Esophagus mucosa (tissue), 1 donor: Measurements from ENCODE around the gene CDK19. TPM values are rescaled to one million over a fixed set of nuclear protein-coding genes. Genes with fewer than 3 reads are reported as not detected.
"Not testable (repeated sequence)": the region's sequence is repeated elsewhere in the genome, so short reads cannot be mapped to it uniquely, and the experiment has no call there.

Experiments used
- ATAC-seq: fragments of 200-7000 bp; cut with Tn5 transposase; one replicate; pipeline ENCODE4 v1.9.1; 2020
- total RNA-seq: library from RNA; stranded (reverse); gene quantifications from one replicate; pipeline ENCODE4 v1.2.4, GENCODE V29; 2023
- donor health status: DM: yes; HTN: yes; CAD: no.

The CDK19 gene
- 19.1 TPM for total RNA-seq

- ATAC-seq = peak; percentile 94
These were observed at the start of gene CDK19 for GRCh38 chr6:110815411-110816409. Gene CDK19, minus strand, starts transcription at chr6:110815469. Its CDS starts 333 bp downstream, at chr6:110815136.

- no peak for ATAC-seq
These were observed 49.6 kb upstream of the CDK19 start for GRCh38 chr6:110864824-110865223.

DNA sequence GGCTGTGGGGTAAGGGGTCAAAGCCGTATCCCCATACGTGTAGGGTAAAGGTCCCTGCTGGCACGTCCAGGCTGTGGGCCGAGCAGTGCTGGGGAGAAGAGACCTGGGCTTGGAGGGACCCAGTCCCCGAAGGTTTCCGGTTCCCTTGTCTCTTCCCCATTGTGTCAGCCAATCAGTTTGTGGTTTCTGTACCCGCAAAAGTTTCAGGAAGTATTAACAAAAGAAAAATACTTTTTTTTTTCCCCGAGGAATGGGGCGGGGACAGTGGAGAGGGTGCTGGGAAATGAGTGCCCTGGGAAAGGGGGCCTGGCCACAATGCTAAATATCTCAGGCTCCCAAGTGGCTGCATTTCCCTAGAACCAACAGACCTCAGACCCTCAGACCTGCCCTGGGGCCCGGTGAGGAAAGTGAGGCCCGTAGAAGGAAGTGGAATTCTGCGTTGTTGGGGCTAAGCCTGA is 44.1 kb upstream of the CDK19 start:
- ATAC-seq = no peak

DNA sequence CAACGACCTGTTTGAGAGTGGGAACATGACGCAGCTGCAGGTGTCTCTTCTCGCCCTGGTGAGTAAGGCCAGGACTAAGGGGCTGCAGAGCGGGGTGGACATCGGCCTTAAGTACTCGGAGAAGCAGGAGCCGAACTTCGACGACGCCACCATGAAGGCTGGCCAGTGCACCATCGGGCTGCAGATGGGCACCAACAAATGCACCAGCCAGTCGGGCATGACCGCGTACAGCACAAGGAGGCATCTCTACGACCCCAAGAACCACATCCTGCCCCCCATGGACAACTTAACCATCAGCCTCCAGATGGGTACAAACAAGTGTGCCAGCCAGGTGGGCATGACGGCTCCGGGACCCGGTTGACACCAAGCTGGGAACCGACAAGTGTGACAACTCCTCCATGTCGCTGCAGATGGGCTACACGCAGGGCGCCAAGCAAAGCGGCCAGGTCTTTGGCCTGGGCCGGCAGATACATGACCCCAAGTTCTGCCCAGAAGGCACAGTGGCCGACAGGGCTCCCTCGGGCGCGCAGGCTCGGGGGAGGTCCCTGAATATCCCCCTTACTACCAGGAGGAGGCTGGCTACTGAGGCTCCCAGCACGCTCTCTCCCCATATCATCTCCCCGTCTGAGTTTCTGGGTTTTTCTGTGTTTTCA is 43.4 kb upstream of the CDK19 start:
- ATAC-seq = no peak

DNA sequence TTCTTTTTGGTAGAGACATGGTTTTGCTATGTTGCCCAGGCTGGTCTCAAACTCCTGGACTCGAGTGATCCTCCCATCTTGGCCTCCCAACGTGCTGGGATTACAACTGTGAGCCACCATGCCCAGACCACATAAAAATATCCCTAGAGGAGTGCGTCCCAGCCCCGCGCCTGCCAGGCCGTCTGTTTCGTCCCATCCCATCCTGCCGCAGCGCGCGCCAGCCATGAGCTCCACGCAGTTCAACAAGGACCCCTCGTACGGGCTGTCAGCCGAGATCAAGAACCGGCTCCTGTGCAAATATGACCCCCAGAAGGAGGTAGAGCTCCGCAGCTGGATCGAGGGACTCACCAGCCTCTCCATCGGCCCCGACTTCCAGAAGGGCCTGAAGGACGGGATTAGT is 42.7 kb upstream of the CDK19 start:
- no peak for ATAC-seq

DNA sequence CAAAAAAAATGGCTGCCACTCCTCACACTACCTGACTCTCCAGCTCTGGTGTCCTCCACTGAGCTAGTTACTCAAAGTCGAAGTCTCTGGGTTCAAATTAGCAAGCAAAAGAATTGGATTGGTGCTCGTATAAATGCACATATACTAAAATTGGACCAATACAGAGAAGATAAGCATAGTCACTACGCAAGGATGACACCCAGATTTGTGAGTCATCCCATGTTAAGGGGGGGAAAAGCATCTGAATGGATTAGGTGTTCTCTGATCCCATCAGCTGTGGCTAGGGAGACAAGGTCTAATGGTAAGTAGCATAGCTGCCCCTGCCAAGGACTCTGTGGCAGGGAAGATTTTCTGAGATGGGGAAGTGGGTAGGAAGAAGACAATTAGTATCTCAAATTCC is 41.0 kb upstream of the CDK19 start:
- ATAC-seq = no peak

GRCh38 chr6:110853754-110854477 is 38.6 kb upstream of the CDK19 start:
- peak; percentile 99 for ATAC-seq

DNA sequence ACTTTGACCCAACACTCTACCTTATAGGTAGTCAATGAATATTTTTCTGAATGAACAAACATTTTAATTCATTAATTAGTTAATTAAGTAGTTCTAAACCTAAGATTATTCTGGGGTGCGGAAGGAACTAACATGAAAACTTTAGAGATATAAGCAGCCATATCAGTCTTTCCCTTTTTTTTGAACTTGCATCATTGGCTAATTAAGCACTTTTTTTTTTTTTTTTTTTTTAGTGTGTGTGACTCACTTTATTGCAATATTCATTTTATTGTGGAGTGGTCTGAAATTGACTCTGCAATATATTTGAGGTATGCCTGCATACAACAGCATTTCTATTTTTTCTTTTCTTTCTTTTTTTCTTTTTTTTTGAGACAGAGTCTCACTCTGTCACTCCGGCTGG is 37.5 kb upstream of the CDK19 start:
- no peak for ATAC-seq

GRCh38 chr6:110849781-110850180 is 34.5 kb upstream of the CDK19 start:
- ATAC-seq = no peak

DNA sequence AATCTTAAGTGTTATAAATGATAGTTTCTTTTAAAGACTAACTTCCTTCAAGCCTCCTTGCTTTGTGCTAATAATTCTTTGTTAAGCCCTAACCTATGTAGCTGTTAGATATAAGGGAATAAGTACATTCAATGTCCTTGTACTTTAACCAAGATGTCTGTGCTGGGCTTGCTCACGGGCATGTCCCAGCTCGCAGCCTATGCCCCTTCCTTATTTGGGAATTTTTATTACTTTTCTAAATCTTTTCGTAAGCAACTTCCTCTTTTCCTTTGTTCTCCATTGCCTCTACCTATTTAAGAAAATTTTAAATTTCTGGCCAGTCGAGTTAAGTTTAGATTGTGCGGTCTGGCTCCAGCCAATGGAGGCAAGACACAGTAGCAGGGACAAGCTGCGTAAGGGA is 26.0 kb upstream of the CDK19 start:
- no peak for ATAC-seq

- ATAC-seq = not testable (repeated sequence)
These were observed 20.5 kb upstream of the CDK19 start for GRCh38 chr6:110835751-110836150.

DNA sequence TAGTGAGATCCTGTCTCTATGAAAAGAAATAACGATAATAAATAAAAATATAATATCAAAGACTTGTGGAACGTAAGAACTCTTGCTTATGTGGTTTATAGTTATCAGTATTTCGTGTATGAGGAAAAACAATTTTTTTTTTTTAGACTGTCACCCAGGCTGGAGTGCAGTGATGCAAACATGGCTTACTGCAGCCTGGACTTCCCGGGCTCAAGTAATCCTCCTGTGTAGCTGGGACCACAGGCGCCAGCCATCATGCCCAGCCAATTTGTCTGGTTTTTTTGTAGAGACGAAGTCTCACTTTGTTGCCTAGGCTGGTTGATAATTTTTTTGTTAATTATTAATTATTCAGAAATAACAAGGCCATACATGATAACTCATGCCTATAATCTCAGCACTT is 18.6 kb upstream of the CDK19 start:
- ATAC-seq = no peak

DNA sequence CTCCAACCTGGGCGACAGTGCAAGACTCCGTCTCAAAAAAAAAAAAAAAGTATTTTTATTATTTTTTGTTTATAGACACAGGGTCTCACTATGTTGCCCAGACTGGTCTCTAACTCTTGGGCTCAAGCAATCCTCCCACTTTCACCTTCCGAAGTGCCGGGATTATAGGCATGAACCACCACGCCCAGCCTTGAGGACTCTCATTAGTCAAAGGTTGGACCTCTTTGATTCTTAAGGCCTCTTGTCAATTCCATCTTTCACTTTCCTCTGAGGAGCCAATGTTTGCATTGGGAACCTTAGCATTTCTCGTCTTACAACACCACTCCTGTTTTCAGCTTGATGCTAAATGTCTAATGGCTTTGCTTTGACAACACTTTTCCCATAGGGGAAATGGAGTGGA is 16.1 kb upstream of the CDK19 start:
- ATAC-seq = no peak

DNA sequence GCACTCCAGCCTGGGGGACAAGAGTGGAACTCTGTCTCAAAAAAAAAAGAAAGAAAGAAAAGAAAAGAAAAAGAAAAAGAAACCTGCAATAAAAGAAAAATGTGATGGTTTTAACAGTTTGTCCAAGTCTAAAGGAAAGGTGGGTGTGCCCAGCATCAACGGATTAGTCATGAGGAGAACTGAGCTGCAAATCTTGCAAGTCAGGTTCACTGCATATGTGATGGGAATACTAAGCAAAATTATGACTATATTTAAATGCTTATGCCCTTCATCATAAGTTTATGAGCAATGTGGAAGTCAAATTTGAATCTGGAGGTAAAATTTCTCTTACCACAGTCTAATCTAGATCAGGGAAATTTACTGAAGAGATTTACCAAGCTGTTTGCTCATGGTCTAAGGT is 13.1 kb upstream of the CDK19 start:
- peak; percentile 96 for ATAC-seq

- ATAC-seq = peak; percentile 68
These were observed 11.2 kb upstream of the CDK19 start for GRCh38 chr6:110826236-110827129.

DNA sequence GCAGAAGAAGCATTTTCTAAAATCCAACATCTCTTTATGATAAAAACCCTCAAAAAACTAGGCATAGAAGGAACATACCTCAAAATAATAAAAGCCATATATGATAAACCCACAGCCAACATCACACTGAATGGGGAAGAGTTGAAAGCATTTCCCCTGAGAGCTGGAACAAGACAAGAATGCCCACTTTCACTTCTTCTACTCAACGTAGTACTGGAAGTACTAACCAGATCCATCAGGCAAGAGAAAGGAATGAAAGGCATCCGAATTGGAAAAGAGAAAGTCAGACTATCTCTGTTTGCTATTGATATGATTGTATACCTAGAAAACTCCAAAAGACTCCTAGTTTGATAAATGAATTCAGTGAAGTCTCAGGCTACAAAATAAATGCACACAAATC is 7.9 kb upstream of the CDK19 start:
- no peak for ATAC-seq

DNA sequence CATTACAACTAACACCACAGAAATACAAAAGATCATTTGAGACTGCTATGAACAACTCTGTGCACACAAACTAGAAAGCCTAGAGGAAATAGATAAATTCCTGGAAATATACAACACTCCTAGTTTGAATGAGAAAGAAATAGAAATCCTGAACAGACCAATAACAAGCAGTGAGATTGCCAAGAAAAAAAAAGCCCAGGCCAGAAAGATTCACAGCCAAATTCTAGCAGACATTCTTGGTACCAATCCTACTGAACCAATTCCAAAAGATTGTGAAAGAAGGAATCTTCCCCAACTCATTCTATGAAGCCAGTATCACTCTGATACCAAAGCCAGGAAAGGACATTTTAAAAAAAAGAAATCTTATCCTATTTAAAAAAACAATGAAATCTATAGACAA is 7.0 kb upstream of the CDK19 start:
- no peak for ATAC-seq

DNA sequence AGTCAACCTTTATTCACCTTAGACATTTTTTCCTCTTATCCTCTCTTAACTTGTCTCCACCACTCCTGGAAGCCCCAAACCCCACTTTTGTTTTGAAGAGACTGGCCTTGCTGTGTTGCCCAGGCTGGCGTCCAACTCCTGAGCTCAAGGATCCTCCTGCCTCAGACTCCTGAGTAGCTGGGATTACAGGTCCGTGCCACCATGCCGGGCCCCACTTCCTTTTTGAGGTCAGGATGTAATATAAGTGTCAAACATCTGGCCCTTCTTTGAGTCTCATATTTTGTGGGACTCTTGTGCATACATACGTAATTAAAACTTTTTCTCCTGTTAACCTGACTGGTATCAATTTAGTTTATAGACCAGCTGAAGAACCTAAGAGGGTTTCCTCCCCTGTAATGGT is 1.4 kb upstream of the CDK19 start:
- ATAC-seq = no peak

DNA sequence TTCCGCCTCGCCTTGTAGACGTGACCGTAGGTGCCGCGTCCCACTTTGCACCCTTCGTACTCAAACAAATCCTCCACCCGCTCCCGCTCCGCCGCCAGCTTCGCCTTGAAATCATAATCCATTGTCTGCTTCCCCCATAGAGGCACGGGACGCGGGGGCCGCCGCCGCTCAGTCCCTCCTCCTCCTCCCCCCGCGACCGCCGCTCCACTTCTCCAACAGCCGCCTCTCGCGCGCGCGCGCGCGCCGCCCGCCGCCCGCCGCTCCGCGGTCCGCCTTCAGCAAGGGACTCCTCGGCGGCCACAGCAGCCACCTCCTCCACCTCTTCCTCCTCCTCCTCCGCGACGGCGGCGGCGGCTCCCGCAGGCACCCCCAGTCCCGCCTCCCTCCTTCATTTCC is 256 bp downstream of the CDK19 start:
- no peak for ATAC-seq

- ATAC-seq = peak; percentile 22
These were observed 911 bp downstream of the CDK19 start for GRCh38 chr6:110814102-110815014.
